ENCODE results near the gene C12orf56. TPM values are rescaled to one million over a fixed set of nuclear protein-coding genes. Genes with fewer than 3 reads are reported as not detected.

The C12orf56 gene
- total and polyA plus RNA-seq, 2 donors (not counting 3 experiments of a cell fraction or from before 2014, with no cell fraction given): 0.06 TPM; not detected in 1

DNA sequence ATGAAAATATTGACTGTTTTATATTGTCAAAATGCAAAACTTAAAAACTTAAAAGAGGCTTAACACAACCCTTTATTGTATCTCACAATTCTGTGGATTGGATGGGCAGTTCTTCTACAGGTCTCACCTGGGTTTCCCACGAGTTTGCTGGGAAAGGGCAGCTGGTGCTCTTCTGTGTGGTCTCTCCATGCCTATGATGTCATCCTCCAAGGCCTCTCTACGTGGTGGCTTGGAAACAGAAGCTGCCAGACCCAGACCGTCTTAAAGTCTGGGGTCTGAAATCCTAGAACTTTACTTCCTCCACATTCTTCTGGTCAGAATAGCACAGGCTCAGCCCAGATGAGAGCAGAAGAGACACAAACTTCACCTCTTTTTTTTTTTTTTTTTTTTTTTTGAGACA is 132.0 kb downstream of the C12orf56 start:
- no TSS peak for BruUV-seq (replicated peaks)
- H3K36me3 ChIP-seq (ENCODE audit: control insufficient read depth in 2 of 2, extremely low read depth in 1 of 2, insufficient read depth in 2 of 2, low read length in 2 of 2): no peaks in the 10 kb centered on the region
- no peak overlapping the region for H3K9ac ChIP-seq (replicated peaks; ENCODE audit: extremely low read depth, insufficient read depth, low read length)
- H3K79me2 ChIP-seq (ENCODE audit: control insufficient read depth, insufficient read depth, low read length): no peaks in the 10 kb centered on the region
- no peak overlapping the region for H3K27ac ChIP-seq (ENCODE audit: insufficient read depth, low read depth, low read length)
- no peak overlapping the region for H3K4me2 ChIP-seq (ENCODE audit: insufficient read depth, low read length)
- no peak for FAIRE-seq
- no peaks in the 10 kb centered on the region for H3K9me1 ChIP-seq (replicated peaks; ENCODE audit: control insufficient read depth, extremely low read depth, insufficient read depth, low read length)
- no peak overlapping the region for H3K4me3 ChIP-seq (replicated peaks in 1 of 3; ENCODE audit: insufficient read depth in 1 of 3, low read depth in 1 of 3, low read length in 3 of 3)
- H3K27me3 ChIP-seq (ENCODE audit: control insufficient read depth in 2 of 2, insufficient read depth in 2 of 2, low read length in 2 of 2): no peaks in the 10 kb centered on the region
- TF ChIP-seq POLR2AphosphoS5 (IDR thresholded peaks at IDR 0.05; ENCODE audit: insufficient read depth, low read depth, low read length) (no peak), MYC (IDR thresholded peaks at IDR 0.05; ENCODE audit: low read depth, low read length) (no peak), POLR2A (IDR thresholded peaks at IDR 0.05; ENCODE audit: low read depth, low read length) (no peak), EZH2 (IDR thresholded peaks at IDR 0.05; ENCODE audit: borderline replicate concordance, low read depth, low read length, severe bottlenecking) (no peak), JUN (IDR thresholded peaks at IDR 0.05; ENCODE audit: borderline replicate concordance, insufficient read depth, insufficient read length, low read depth) (no peak), FOS (IDR thresholded peaks at IDR 0.05; ENCODE audit: borderline replicate concordance, insufficient read depth, low read length) (no peak), GATA2 (IDR thresholded peaks at IDR 0.05; ENCODE audit: insufficient read depth, insufficient read length, low read depth, low read length) (no peak)
- H2AFZ ChIP-seq (ENCODE audit: low read depth, low read length): no peak overlapping the region
- dilution Hi-C loops (cut with MboI; ENCODE audit: extremely low pct_ligation_motif_present, low sequenced_read_pairs): no loop called here
- no peak for DNase-seq (ENCODE audit: low read depth, low spot score)
- ChIA-PET POLR2A (no interaction called here), CTCF (interaction anchor here (0.7 to 5.7 kb wide), 5 partner anchors 73 to 434 kb away, joined by 3 to 146 read pairs (median 7); no protein-coding TSS in a partner anchor)
- no peaks in the 10 kb centered on the region for H3K9me3 ChIP-seq (replicated peaks; ENCODE audit: control insufficient read depth, insufficient read depth, low read length)
- H4K20me1 ChIP-seq (replicated peaks; ENCODE audit: control insufficient read depth, extremely low read depth, insufficient read depth, low read length): no peaks in the 10 kb centered on the region
- H3K4me1 ChIP-seq (ENCODE audit: control insufficient read depth, extremely low read depth, insufficient read depth, low read length): no peaks in the 10 kb centered on the region
- intact Hi-C loops (cut with micrococcal nuclease): loop anchor here (5.0 kb wide), 3 partner anchors 134 to 836 kb away; partner anchors contain the start of gene C12orf56

DNA sequence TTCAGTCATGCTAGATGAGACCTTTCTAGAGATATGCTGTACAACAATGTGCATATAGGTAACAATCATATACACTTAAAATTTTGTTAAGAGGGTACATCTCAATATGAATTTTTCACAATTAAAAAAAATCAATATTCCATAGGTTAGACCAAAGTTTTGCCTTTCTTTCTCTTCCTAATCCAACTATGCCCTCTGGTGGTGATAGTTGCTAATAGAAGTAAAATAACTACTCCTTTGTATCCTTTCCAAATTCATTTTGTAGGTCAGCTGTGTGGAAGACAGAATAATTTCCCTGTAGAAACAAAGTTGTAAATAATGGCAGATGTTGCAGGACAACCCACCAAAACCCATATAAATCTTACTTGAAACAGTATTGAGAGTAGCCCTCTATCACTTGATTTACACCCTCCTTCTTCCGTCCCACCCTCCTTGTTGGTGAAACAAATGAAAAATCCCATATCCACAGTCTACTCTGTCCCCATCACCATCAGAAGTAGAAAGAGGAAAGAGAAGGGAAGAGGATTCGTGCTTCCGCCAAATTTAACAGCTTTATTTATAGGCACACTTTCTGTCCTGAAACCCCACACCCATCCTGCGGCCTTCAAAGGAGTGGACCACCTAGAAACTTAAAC is 134.3 kb downstream of the C12orf56 start:
- Histone ChIP-seq H3K4me1 (ENCODE audit: control insufficient read depth, extremely low read depth, insufficient read depth, low read length) (no peaks in the 10 kb centered on the region), H2AFZ (ENCODE audit: low read depth, low read length) (peak overlapping the region; percentile 40), H3K36me3 (ENCODE audit: control insufficient read depth in 2 of 2, extremely low read depth in 1 of 2, insufficient read depth in 2 of 2, low read length in 2 of 2) (no peaks in the 10 kb centered on the region), H3K9ac (replicated peaks; ENCODE audit: extremely low read depth, insufficient read depth, low read length) (no peak overlapping the region), H3K4me3 (replicated peaks in 1 of 3; ENCODE audit: insufficient read depth in 1 of 3, low read depth in 1 of 3, low read length in 3 of 3) (no peak overlapping the region), H3K4me2 (ENCODE audit: insufficient read depth, low read length) (no peak overlapping the region), H3K9me3 (replicated peaks; ENCODE audit: control insufficient read depth, insufficient read depth, low read length) (no peaks in the 10 kb centered on the region), H3K9me1 (replicated peaks; ENCODE audit: control insufficient read depth, extremely low read depth, insufficient read depth, low read length) (no peaks in the 10 kb centered on the region), H4K20me1 (replicated peaks; ENCODE audit: control insufficient read depth, extremely low read depth, insufficient read depth, low read length) (no peaks in the 10 kb centered on the region), H3K27ac (ENCODE audit: insufficient read depth, low read depth, low read length) (no peak overlapping the region), H3K27me3 (ENCODE audit: control insufficient read depth in 2 of 2, insufficient read depth in 2 of 2, low read length in 2 of 2) (no peaks in the 10 kb centered on the region), H3K79me2 (ENCODE audit: control insufficient read depth, insufficient read depth, low read length) (no peaks in the 10 kb centered on the region)
- DNase-seq (ENCODE audit: low read depth, low spot score): peak; percentile 61
- no TSS peak for BruUV-seq (replicated peaks)
- TF ChIP-seq, protein P1, sequence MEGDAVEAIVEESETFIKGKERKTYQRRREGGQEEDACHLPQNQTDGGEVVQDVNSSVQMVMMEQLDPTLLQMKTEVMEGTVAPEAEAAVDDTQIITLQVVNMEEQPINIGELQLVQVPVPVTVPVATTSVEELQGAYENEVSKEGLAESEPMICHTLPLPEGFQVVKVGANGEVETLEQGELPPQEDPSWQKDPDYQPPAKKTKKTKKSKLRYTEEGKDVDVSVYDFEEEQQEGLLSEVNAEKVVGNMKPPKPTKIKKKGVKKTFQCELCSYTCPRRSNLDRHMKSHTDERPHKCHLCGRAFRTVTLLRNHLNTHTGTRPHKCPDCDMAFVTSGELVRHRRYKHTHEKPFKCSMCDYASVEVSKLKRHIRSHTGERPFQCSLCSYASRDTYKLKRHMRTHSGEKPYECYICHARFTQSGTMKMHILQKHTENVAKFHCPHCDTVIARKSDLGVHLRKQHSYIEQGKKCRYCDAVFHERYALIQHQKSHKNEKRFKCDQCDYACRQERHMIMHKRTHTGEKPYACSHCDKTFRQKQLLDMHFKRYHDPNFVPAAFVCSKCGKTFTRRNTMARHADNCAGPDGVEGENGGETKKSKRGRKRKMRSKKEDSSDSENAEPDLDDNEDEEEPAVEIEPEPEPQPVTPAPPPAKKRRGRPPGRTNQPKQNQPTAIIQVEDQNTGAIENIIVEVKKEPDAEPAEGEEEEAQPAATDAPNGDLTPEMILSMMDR (IDR thresholded peaks at IDR 0.05; ENCODE audit: extremely low read depth in 1 of 2, insufficient read depth in 1 of 2, low read depth in 1 of 2, low read length in 2 of 2): peak; percentile 25 to 27
- no peak for TF ChIP-seq POLR2A (IDR thresholded peaks at IDR 0.05; ENCODE audit: low read depth, low read length)
- dilution Hi-C loops (cut with MboI; ENCODE audit: extremely low pct_ligation_motif_present, low sequenced_read_pairs) (no loop called here), intact Hi-C loops (cut with micrococcal nuclease) (loop anchor here (1.0 to 5.0 kb wide), 6 partner anchors 136 to 834 kb away; partner anchors contain the start of genes C12orf56 and SRGAP1)
- POLR2A ChIA-PET: no interaction called here
- CTCF ChIA-PET: interaction anchor here (0.6 to 5.7 kb wide), 14 partner anchors 9 to 1156 kb away, joined by 3 to 146 read pairs (median 4); partner anchors contain the start of gene SRGAP1
- FAIRE-seq: peak; percentile 89
